HG03039 (cell line): ENCODE data around the gene PADI3.
"Not testable (repeated sequence)": the region's sequence is repeated elsewhere in the genome, so short reads cannot be mapped to it uniquely, and the experiment has no call there.

ENCODE experiments used
- ATAC-seq: cut with Tn5 transposase; IDR thresholded peaks from one replicate; pipeline ENCODE4 v1.9.1; 2021; ENCODE audit warnings: mild to moderate bottlenecking, moderate library complexity; ENCODE audit not compliant: unreplicated experiment

PADI3 gene

DNA sequence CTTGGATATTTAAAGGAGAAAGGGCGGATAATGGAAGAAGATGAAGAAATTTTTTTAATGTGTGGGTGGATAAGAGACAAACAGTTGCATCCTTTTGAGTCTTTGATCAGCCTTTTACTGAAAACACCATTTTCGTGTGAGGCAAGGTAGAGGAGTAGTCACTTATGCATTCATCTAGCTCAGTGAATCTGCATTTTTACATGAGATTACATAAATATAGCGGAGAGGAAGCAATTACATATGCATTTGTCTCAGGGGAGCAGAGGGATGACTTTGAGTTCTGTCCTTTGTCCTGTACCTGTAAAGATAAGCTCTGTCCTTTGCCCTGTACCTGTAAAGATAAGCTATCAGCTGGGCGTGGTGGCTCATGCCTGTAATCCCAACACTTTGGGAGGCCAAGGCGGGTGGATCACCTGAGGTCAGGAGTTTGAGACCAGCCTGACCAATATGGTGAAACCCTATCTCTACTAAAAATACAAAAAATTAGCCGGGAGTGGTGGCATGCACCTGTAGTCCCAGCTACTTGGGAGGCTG, 73.0 kb downstream of the PADI3 start:
- not testable (repeated sequence) for ATAC-seq

DNA sequence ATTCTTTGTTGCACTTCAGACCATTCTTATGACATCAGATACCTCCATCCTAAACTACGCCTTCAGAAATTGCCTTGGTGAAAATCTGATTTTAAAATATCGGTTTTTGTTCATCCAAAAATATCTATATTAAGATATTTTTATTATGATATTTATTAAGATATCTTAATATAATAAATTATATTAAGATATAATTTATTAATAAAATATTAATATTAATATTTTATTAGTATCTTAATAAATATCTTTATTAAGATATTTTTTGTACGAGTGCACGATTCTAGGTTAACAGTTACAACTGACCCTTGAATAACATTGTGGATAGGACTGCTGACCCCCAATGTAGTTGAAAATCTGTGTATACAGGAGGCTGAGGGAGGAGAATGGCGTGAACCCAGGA, 80.0 kb downstream of the PADI3 start:
- no peak for ATAC-seq

DNA sequence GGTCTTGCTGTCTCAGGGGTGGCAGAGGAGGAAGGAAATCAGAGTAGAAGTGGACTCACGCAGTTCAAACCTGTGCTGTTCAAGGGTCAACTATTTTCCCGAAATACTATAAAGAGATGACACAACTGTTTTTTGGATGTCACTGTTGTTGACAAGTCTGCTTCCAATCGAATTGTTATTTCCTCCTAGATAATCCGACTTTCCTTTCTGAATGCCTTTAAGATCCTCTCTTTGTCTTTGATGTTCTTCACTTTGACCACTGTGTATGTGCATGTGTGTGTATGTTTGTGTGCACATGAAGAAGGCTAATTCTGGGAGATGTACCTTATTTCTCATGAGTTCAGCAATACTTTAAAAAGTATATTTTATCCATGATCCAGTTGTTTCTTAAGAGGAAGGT, 80.7 kb downstream of the PADI3 start:
- ATAC-seq = no peak

DNA sequence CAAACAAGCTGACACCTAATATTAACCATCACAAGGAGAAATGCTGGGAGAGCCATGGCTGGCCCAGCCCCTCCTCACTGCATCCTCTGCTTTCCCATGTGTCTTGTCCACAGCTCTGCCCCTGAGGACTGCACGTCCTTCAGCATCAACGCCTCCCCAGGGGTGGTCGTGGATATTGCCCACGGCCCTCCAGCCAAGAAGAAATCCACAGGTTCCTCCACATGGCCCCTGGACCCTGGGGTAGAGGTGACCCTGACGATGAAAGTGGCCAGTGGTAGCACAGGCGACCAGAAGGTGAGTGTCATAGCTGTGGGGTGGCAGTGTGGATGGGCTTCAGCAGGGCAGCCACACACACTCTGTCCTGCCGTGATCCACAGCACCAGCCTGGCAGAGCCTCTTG, 82.0 kb downstream of the PADI3 start:
- no peak for ATAC-seq

DNA sequence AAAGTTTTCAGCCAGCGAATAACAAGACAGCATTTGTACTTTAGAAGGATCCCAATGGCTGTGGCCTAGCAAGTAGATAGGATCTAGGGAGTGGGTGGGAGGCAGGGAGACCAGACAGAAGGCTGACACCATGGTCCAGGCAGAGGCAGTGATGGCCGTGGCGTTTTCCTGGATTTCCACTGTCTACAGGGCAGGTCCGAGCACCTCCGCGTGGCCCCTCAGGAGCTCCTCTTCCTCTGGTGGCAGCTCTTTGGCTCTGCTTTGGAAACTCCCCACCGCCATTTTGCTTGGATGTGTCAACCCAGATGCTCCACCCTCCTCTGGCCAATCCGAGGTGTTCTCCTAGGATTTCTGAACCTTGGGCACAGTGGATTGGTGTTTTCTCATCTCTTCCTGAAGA, 84.2 kb downstream of the PADI3 start:
- ATAC-seq = no peak
